Suprapubic skin (tissue), 4 donors: ENCODE results near the gene PLK4. TPM values are rescaled to one million over a fixed set of nuclear protein-coding genes. Genes with fewer than 3 reads are reported as not detected.
"Not testable (repeated sequence)": the region's sequence is repeated elsewhere in the genome, so short reads cannot be mapped to it uniquely, and the experiment has no call there.

Source experiments
- DNase-seq, 2 donors: peaks; one replicate each; pipeline ENCODE4 v3.0.0-alpha.2; 2019; ENCODE audit warnings: low spot score in 2 of 2
- H3K27ac ChIP-seq: fragments of 200-600 bp; sonication (generic); one replicate; pipeline ENCODE4 v1.5.1; 2019
- H3K27me3 ChIP-seq: fragments of 200-600 bp; sonication (generic); one replicate; pipeline ENCODE4 v1.5.1; 2019
- H3K36me3 ChIP-seq: fragments of 200-600 bp; sonication (generic); one replicate; pipeline ENCODE4 v1.5.1; 2019
- H3K4me1 ChIP-seq: fragments of 200-600 bp; sonication (generic); one replicate; pipeline ENCODE4 v1.5.1; 2019
- H3K4me3 ChIP-seq: fragments of 200-600 bp; sonication (generic); one replicate; pipeline ENCODE4 v1.5.1; 2019; ENCODE audit warnings: mild to moderate bottlenecking
- H3K9me3 ChIP-seq: fragments of 200-600 bp; sonication (generic); one replicate; pipeline ENCODE4 v1.5.1; 2019
- CTCF ChIP-seq, 2 donors: fragments of 200-600 bp in 1 of 2; fragments of 450-650 bp in 1 of 2; sonication (generic) in 1 of 2; IDR thresholded peaks; one replicate each; pipeline ENCODE4 v1.5.1; 2016 to 2019; ENCODE audit warnings: antibody characterized with exemption in 2 of 2, mild to moderate bottlenecking in 1 of 2, moderate library complexity in 1 of 2
- EP300 ChIP-seq: sonication (generic); formaldehyde crosslinking; IDR thresholded peaks from one replicate; pipeline ENCODE4 v1.6.1; 2017; ENCODE audit warnings: antibody characterized with exemption
- POLR2A ChIP-seq, 2 donors: fragments of 450-650 bp; IDR thresholded peaks; one replicate each; pipeline ENCODE4 v1.6.1; 2017; ENCODE audit warnings: antibody characterized with exemption in 2 of 2, mild to moderate bottlenecking in 2 of 2, moderate library complexity in 2 of 2
- POLR2AphosphoS5 ChIP-seq, 3 donors: sonication (generic); formaldehyde crosslinking; IDR thresholded peaks; one replicate each; pipeline ENCODE4 v1.6.1; 2017; ENCODE audit warnings: antibody characterized with exemption in 3 of 3
- WGBS: methylation state at CpG from one replicate; pipeline ENCODE4 v1.1.5; 2018; 5-methylcytosine and 5-hydroxymethylcytosine counted together
- total RNA-seq, 4 donors: library from RNA; depleted of rRNA; stranded (reverse); fragments of >200 nt; gene quantifications; one replicate each; pipeline ENCODE4 v1.1.0, GENCODE V29; 2016

The PLK4 gene
- total RNA-seq, 4 donors from 2014 or later: 5.0 to 7.8 (median 6.4) TPM

- Histone ChIP-seq H3K27me3 (no peaks in the 10 kb centered on the region), H3K27ac (peak overlapping the region; percentile 81), H3K9me3 (no peaks in the 10 kb centered on the region), H3K36me3 (no peaks in the 10 kb centered on the region), H3K4me1 (peaks cover 15% of the 10 kb centered on the region), H3K4me3 (peak overlapping the region; percentile 83)
- DNase-seq: no peak
- under 1% methylated on average over 7 of the region's 7 CpGs for WGBS
- no peak for TF ChIP-seq POLR2A (IDR thresholded peaks at IDR 0.05)
- TF ChIP-seq CTCF (IDR thresholded peaks at IDR 0.05): no peak
- no peak for TF ChIP-seq POLR2AphosphoS5 (IDR thresholded peaks at IDR 0.05)
- no peak for TF ChIP-seq EP300
These were observed 821 bp downstream of the PLK4 start for GRCh38 chr4:127881563-127881864.

- Histone ChIP-seq H3K4me1 (no peaks in the 10 kb centered on the region), H3K27me3 (no peaks in the 10 kb centered on the region), H3K27ac (no peak overlapping the region), H3K4me3 (no peak overlapping the region), H3K9me3 (no peaks in the 10 kb centered on the region), H3K36me3 (peaks cover 2% of the 10 kb centered on the region)
- no peak for DNase-seq
- WGBS: 95% methylated on average over 1 of the region's 1 CpG
- TF ChIP-seq CTCF (IDR thresholded peaks at IDR 0.05) (no peak), POLR2AphosphoS5 (IDR thresholded peaks at IDR 0.05) (no peak), EP300 (no peak), POLR2A (IDR thresholded peaks at IDR 0.05) (no peak)
These were observed 7.9 kb downstream of the PLK4 start for GRCh38 chr4:127888559-127888958.

- Histone ChIP-seq H3K27me3 (no peaks in the 10 kb centered on the region), H3K4me1 (no peaks in the 10 kb centered on the region), H3K4me3 (no peak overlapping the region), H3K36me3 (peaks cover 7% of the 10 kb centered on the region), H3K9me3 (no peaks in the 10 kb centered on the region), H3K27ac (no peak overlapping the region)
- DNase-seq: no peak
- no peak for TF ChIP-seq POLR2A (IDR thresholded peaks at IDR 0.05)
- TF ChIP-seq EP300: no peak
- no peak for TF ChIP-seq POLR2AphosphoS5 (IDR thresholded peaks at IDR 0.05)
- no peak for TF ChIP-seq CTCF (IDR thresholded peaks at IDR 0.05)
- WGBS: 67% methylated on average over 3 of the region's 3 CpGs
These were observed 9.2 kb downstream of the PLK4 start for GRCh38 chr4:127889903-127890302.

- H3K4me3 ChIP-seq: no peak overlapping the region
- no peak for DNase-seq
- no peaks in the 10 kb centered on the region for H3K4me1 ChIP-seq
- 67% methylated on average over 1 of the region's 1 CpG for WGBS
- peaks cover 7% of the 10 kb centered on the region for H3K36me3 ChIP-seq
- no peak overlapping the region for H3K27ac ChIP-seq
- TF ChIP-seq EP300 (no peak), POLR2AphosphoS5 (IDR thresholded peaks at IDR 0.05) (no peak), POLR2A (IDR thresholded peaks at IDR 0.05) (no peak), CTCF (IDR thresholded peaks at IDR 0.05) (no peak)
- no peaks in the 10 kb centered on the region for H3K9me3 ChIP-seq
- H3K27me3 ChIP-seq: no peaks in the 10 kb centered on the region
These were observed 15.4 kb downstream of the PLK4 start for GRCh38 chr4:127896069-127896468.

GRCh38 chr4:127896528-127896927 is 15.8 kb downstream of the PLK4 start:
- no peaks in the 10 kb centered on the region for H3K4me1 ChIP-seq
- no peaks in the 10 kb centered on the region for H3K9me3 ChIP-seq
- no peak for TF ChIP-seq POLR2A (IDR thresholded peaks at IDR 0.05)
- TF ChIP-seq CTCF (IDR thresholded peaks at IDR 0.05): no peak
- no peak for TF ChIP-seq EP300
- no peak for TF ChIP-seq POLR2AphosphoS5 (IDR thresholded peaks at IDR 0.05)
- no peak overlapping the region for H3K4me3 ChIP-seq
- no peaks in the 10 kb centered on the region for H3K27me3 ChIP-seq
- H3K36me3 ChIP-seq: peaks cover 7% of the 10 kb centered on the region
- DNase-seq: no peak
- no peak overlapping the region for H3K27ac ChIP-seq
- WGBS: 89% methylated on average over 1 of the region's 1 CpG

GRCh38 chr4:127899682-127900081 is 19.0 kb downstream of the PLK4 start:
- not testable (repeated sequence) for H3K27ac ChIP-seq, H3K9me3 ChIP-seq, H3K27me3 ChIP-seq, H3K36me3 ChIP-seq, H3K4me3 ChIP-seq, H3K4me1 ChIP-seq, DNase-seq
- WGBS: 97% methylated on average over 4 of the region's 4 CpGs
